Measurements from ENCODE around the gene SLC35A4.
A peak's percentile ranks its signal among the peaks of the same experiment; 100 is the strongest.

DNA sequence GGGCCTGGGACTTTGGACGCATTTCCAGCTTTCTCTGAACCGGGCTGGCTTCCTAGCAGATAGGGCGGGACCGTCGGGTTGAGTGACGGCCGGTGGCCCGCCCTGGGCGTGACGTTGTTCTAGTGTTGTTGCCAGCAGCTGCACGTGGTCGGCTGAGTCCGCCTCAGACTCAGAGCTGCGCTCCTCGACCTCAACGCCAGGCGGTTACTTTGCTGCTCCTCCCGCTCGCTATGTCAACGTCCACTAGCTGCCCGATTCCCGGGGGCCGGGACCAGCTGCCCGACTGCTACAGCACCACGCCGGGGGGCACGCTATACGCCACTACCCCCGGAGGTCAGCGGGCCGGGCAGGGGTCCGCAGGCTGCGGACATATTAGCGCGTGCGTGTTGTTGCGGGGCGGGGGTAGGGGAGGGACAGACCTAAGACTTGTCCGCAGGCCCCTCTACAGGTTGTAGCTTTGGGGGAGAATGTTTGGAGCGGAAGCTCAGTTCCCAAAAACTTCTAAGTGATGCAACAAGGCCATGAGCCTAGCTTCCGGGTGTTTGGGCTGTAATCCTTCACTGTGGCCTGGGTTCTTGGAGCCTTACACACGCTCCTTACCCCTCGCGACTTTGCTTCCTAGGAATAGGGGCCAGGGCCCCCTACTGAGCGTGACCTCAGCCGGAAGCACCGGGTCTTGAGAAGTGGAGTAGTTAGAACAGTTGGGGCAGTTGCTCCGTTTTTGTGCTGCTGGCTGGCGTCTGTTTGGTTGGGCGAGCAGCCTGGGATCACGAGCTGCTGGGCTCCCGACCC is 16.9 kb upstream of the SLC35A4 start, which contains the start of gene EIF4EBP3:
- peak; percentile 38 to 80 (median 74) for TF ChIP-seq CTCF (IDR thresholded peaks at IDR 0.05)
- no peak for TF ChIP-seq POLR2A (IDR thresholded peaks at IDR 0.05)

Data from testis (tissue), 2 donors.